Trophoblast cell (in vitro differentiated cells and primary cell): ENCODE results near the gene ZFAND2A. TPM values are rescaled to one million over a fixed set of nuclear protein-coding genes. Genes with fewer than 3 reads are reported as not detected.
"Not testable (repeated sequence)": the region's sequence is repeated elsewhere in the genome, so short reads cannot be mapped to it uniquely, and the experiment has no call there.

Source experiments
- DNase-seq, 2 donors: peaks; one replicate each; pipeline ENCODE4 v3.0.0-alpha.2; 2016
- H2AFZ ChIP-seq: 2 replicates; pipeline ENCODE4 v1.6.1; 2013; ENCODE audit warnings: low read length, moderate library complexity, mild to moderate bottlenecking; ENCODE audit not compliant: insufficient read depth, poor library complexity
- H2AK5ac ChIP-seq: 2 replicates; pipeline ENCODE4 v1.6.1; 2013; ENCODE audit warnings: mild to moderate bottlenecking, low read length
- H2BK120ac ChIP-seq: 2 replicates; pipeline ENCODE4 v1.6.1; 2013; ENCODE audit warnings: low read length, mild to moderate bottlenecking, moderate library complexity; ENCODE audit not compliant: insufficient read depth, poor library complexity
- H2BK12ac ChIP-seq: 2 replicates; pipeline ENCODE4 v1.6.1; 2013; ENCODE audit warnings: mild to moderate bottlenecking, low read length, moderate library complexity
- H2BK5ac ChIP-seq: 2 replicates; pipeline ENCODE4 v1.6.1; 2013; ENCODE audit warnings: low read length, low read depth, moderate library complexity, mild to moderate bottlenecking; ENCODE audit not compliant: poor library complexity
- H3K14ac ChIP-seq: 2 replicates; pipeline ENCODE4 v1.6.1; 2013; ENCODE audit warnings: mild to moderate bottlenecking, low read length
- H3K18ac ChIP-seq: 2 replicates; pipeline ENCODE4 v1.6.1; 2013; ENCODE audit warnings: mild to moderate bottlenecking, low read length
- H3K23ac ChIP-seq: 2 replicates; pipeline ENCODE4 v1.6.1; 2013; ENCODE audit warnings: low read length
- H3K27ac ChIP-seq: 2 replicates; pipeline ENCODE4 v1.5.1; 2013; ENCODE audit warnings: low read depth, mild to moderate bottlenecking, inconsistent platforms, low read length, moderate library complexity
- H3K27me3 ChIP-seq: 2 replicates; pipeline ENCODE4 v1.6.1; 2013; ENCODE audit warnings: inconsistent platforms, mild to moderate bottlenecking, low read length, moderate library complexity; ENCODE audit not compliant: insufficient read depth
- H3K36me3 ChIP-seq, 2 experiments: 1 replicate in 1 of 2; 2 replicates in 1 of 2; pipeline ENCODE4 v1.6.1; 2013; ENCODE audit warnings: low read length in 2 of 2, mild to moderate bottlenecking in 2 of 2, moderate library complexity in 1 of 2; ENCODE audit not compliant: insufficient read depth in 2 of 2, control insufficient read depth in 1 of 2
- H3K4ac ChIP-seq: 2 replicates; pipeline ENCODE4 v1.6.1; 2013; ENCODE audit warnings: low read depth, mild to moderate bottlenecking, low read length, moderate library complexity
- H3K4me1 ChIP-seq, 2 experiments: 1 replicate in 1 of 2; 2 replicates in 1 of 2; pipeline ENCODE4 v1.6.1; 2013; ENCODE audit warnings: low read length in 2 of 2, mild to moderate bottlenecking in 2 of 2, moderate library complexity in 1 of 2; ENCODE audit not compliant: insufficient read depth in 2 of 2, control insufficient read depth in 1 of 2
- H3K4me2 ChIP-seq: 2 replicates; pipeline ENCODE4 v1.6.1; 2013; ENCODE audit warnings: inconsistent platforms, mild to moderate bottlenecking, low read length, moderate library complexity
- H3K4me3 ChIP-seq: 2 replicates; pipeline ENCODE4 v1.5.1; 2013; ENCODE audit warnings: mild to moderate bottlenecking, low read depth, low read length, inconsistent platforms
- H3K79me1 ChIP-seq: one replicate; pipeline ENCODE4 v1.6.1; 2013; ENCODE audit warnings: low read length
- H3K79me2 ChIP-seq: 2 replicates; pipeline ENCODE4 v1.6.1; 2013; ENCODE audit warnings: low read length, mild to moderate bottlenecking; ENCODE audit not compliant: control insufficient read depth, insufficient read depth, poor library complexity
- H3K9ac ChIP-seq: 2 replicates; pipeline ENCODE4 v1.6.1; 2013; ENCODE audit warnings: mild to moderate bottlenecking, low read length
- H3K9me3 ChIP-seq: 2 replicates; pipeline ENCODE4 v1.6.1; 2013; ENCODE audit warnings: low read depth, mild to moderate bottlenecking, control low read depth, inconsistent platforms, low read length; ENCODE audit not compliant: insufficient read depth
- H4K12ac ChIP-seq: 2 replicates; pipeline ENCODE4 v1.6.1; 2013; ENCODE audit warnings: low read depth, mild to moderate bottlenecking, low read length, moderate library complexity
- H4K8ac ChIP-seq: 2 replicates; pipeline ENCODE4 v1.6.1; 2013; ENCODE audit warnings: low read depth, mild to moderate bottlenecking, low read length, moderate library complexity
- H4K91ac ChIP-seq: one replicate; pipeline ENCODE4 v1.6.1; 2013; ENCODE audit warnings: low read depth, mild to moderate bottlenecking, low read length, moderate library complexity
- WGBS: extraction: QIAGEN DNeasy Blood & Tissue Kit; methylation state at CpG from one replicate; pipeline ENCODE4 v1.1.7; 2013; ENCODE audit warnings: missing lambda C conversion rate; ENCODE audit not compliant: insufficient read length, insufficient coverage; ENCODE audit errors: extremely low coverage; 5-methylcytosine and 5-hydroxymethylcytosine counted together
- polyA plus RNA-seq: library from polyadenylated mRNA; stranded (reverse); fragments of 200-250 nt; gene quantifications from 2 replicates; pipeline ENCODE4 v1.2.3, GENCODE V29; 2013

Gene ZFAND2A
- polyA plus RNA-seq = 24.2 and 26.7 TPM in 2 replicates

DNA sequence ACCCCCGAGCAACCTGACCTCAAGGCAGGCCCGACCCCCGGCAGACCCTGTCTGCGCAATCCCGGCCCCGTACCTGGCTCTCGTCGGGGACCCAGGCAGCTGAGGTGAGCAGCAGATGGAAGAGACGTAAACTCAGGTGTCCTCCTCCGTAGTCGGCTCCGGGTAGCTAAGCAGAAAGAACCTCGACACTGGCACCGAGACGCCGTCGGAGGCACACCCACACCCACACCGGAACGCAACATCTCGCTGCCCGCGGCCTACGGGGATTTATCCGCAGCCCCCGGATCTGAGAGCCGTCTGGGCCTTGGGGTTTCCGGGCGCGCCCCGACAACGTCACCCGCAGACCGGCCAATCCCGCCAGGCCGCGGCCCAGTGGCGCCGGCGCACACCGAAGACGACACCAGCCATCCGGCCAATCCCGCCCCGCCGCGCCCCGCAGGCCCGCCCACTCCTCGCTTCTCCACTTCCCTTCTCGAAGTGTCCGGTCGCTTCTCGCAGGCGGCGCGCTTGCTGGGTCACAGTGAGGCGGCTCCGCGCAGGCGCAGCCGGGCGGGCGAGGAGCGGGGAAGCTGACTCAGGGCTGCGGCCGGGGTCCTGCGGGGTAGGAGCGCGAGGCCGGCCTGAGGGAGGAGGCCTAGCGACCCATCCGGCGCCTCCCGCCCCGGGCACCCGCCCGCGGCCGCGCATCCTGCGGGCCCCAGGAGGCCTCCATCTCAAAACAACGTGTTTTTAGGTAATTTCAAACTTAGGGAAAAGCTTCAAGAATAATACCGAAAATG is at the start of gene ZFAND2A:
ZFAND2A (minus strand) TSS at position 306 of the 779 bp plus-strand sequence. CDS start 1,984 bp downstream, outside the sequence.
- Histone ChIP-seq H4K12ac (peak within 1 kb of the TSS; percentile 99), H2BK5ac (peak within 1 kb of the TSS; percentile 95), H3K4ac (peak within 1 kb of the TSS; percentile 98), H4K8ac (peak within 1 kb of the TSS; percentile 98), H3K9ac (peak within 1 kb of the TSS; percentile 80), H3K14ac (peak within 1 kb of the TSS; percentile 93), H3K9me3 (peaks cover 3% of the 10 kb centered on the region), H3K4me2 (peak within 1 kb of the TSS; percentile 92), H3K79me1 (peaks cover 8% of the 10 kb centered on the region), H3K36me3 (peaks cover 14 to 26% of the 10 kb centered on the region in 2 experiments), H3K27ac (peak within 1 kb of the TSS; percentile 70), H2AFZ (peak within 1 kb of the TSS; percentile 85), H2AK5ac (peak within 1 kb of the TSS; percentile 88), H2BK12ac (no peak within 1 kb of the TSS), H3K4me1 (peaks cover 11% of the 10 kb centered on the region in 2 experiments), H3K4me3 (peak within 1 kb of the TSS; percentile 86), H3K23ac (no peak within 1 kb of the TSS), H4K91ac (peak within 1 kb of the TSS; percentile 94), H3K18ac (peak within 1 kb of the TSS; percentile 78), H3K79me2 (peaks cover 15% of the 10 kb centered on the region), H2BK120ac (peak within 1 kb of the TSS; percentile 88), H3K27me3 (no peaks in the 10 kb centered on the region)
- WGBS = no CpG with 5 or more reads among the region's 83 CpGs
- peak; percentile 99 for DNase-seq

DNA sequence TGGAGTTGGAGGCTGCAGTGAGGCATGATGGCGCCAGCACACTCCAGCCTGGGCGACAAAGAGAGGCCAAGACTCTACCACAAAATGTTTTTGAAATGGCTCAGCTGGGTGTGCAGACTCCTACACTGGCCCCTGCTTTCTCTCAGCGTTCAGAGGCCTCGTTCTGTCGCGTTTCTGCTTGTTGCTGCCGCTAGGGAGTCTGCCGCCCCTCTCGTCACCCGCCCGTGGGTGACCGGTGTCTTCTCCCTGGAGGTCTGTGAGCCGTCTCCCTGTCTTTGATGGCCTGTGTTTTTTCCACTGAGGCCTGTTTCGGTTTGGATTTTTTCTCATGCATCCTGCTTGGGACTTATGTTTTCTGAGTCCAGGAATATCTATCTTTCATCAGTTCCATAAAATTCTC is 49.1 kb upstream of the ZFAND2A start:
- no peak overlapping the region for H3K9ac ChIP-seq
- H3K18ac ChIP-seq = no peak overlapping the region
- no peak overlapping the region for H4K12ac ChIP-seq
- H3K4me3 ChIP-seq = no peak overlapping the region
- H3K4me1 ChIP-seq = no peaks in the 10 kb centered on the region
- H2BK120ac ChIP-seq = no peak overlapping the region
- no peak overlapping the region for H3K23ac ChIP-seq
- H4K8ac ChIP-seq = no peak overlapping the region
- no peaks in the 10 kb centered on the region for H3K79me1 ChIP-seq
- no peaks in the 10 kb centered on the region for H3K36me3 ChIP-seq
- no peak overlapping the region for H3K14ac ChIP-seq
- H3K4me2 ChIP-seq = no peak overlapping the region
- H3K4ac ChIP-seq = no peak overlapping the region
- no CpG with 5 or more reads among the region's 14 CpGs for WGBS
- DNase-seq = no peak
- H2BK5ac ChIP-seq = no peak overlapping the region
- no peaks in the 10 kb centered on the region for H3K9me3 ChIP-seq
- no peaks in the 10 kb centered on the region for H3K79me2 ChIP-seq
- H2AFZ ChIP-seq = no peak overlapping the region
- no peak overlapping the region for H4K91ac ChIP-seq
- no peak overlapping the region for H2BK12ac ChIP-seq
- H3K27ac ChIP-seq = no peak overlapping the region
- H3K27me3 ChIP-seq = no peaks in the 10 kb centered on the region
- H2AK5ac ChIP-seq = no peak overlapping the region

GRCh38 chr7:1205742-1206141 is 45.7 kb upstream of the ZFAND2A start:
- not testable (repeated sequence) for H4K8ac ChIP-seq, H3K4me3 ChIP-seq, H3K18ac ChIP-seq, H3K4ac ChIP-seq, H3K79me2 ChIP-seq, H4K91ac ChIP-seq, H3K27ac ChIP-seq, H2AK5ac ChIP-seq, H3K79me1 ChIP-seq, DNase-seq, H3K9me3 ChIP-seq, H3K23ac ChIP-seq, H3K4me1 ChIP-seq, H2BK120ac ChIP-seq, H2AFZ ChIP-seq, H2BK12ac ChIP-seq, H3K14ac ChIP-seq, H3K27me3 ChIP-seq, H3K9ac ChIP-seq, H3K36me3 ChIP-seq, H4K12ac ChIP-seq, H2BK5ac ChIP-seq, H3K4me2 ChIP-seq
- WGBS = no CpG with 5 or more reads among the region's 7 CpGs

- WGBS = no CpG with 5 or more reads among the region's 19 CpGs
These were observed 44.6 kb upstream of the ZFAND2A start for GRCh38 chr7:1204460-1205140.

More at GRCh38 chr7:1204460-1205140, 44.6 kb upstream of the ZFAND2A start:
- H3K23ac ChIP-seq = no peak overlapping the region
- H3K9ac ChIP-seq = no peak overlapping the region
- H3K27ac ChIP-seq = no peak overlapping the region
- no peak overlapping the region for H4K12ac ChIP-seq
- no peak overlapping the region for H3K18ac ChIP-seq
- no peaks in the 10 kb centered on the region for H3K27me3 ChIP-seq
- H2BK12ac ChIP-seq = no peak overlapping the region
- H3K4ac ChIP-seq = no peak overlapping the region
- H2BK5ac ChIP-seq = no peak overlapping the region
- H3K9me3 ChIP-seq = no peaks in the 10 kb centered on the region
- H3K79me2 ChIP-seq = no peaks in the 10 kb centered on the region
- no peaks in the 10 kb centered on the region for H3K4me1 ChIP-seq
- H4K8ac ChIP-seq = no peak overlapping the region
- no peak overlapping the region for H3K4me2 ChIP-seq
- no peak for DNase-seq
- H2AK5ac ChIP-seq = no peak overlapping the region
- no peaks in the 10 kb centered on the region for H3K79me1 ChIP-seq
- H4K91ac ChIP-seq = no peak overlapping the region
- no peak overlapping the region for H3K14ac ChIP-seq
- no peak overlapping the region for H2AFZ ChIP-seq
- H3K4me3 ChIP-seq = no peak overlapping the region
- H3K36me3 ChIP-seq = no peaks in the 10 kb centered on the region
- H2BK120ac ChIP-seq = no peak overlapping the region
